NCI-H510A treated with DMSO at 0.1 percent for 48 hours (cell line): Measurements from ENCODE around the gene SLC38A2.
"Not testable (repeated sequence)": the region's sequence is repeated elsewhere in the genome, so short reads cannot be mapped to it uniquely, and the experiment has no call there.

ENCODE experiments used
- DNase-seq: peaks from one replicate; lab custom pipeline; 2025; lab: John Stamatoyannopoulos, UW

The SLC38A2 gene

DNA sequence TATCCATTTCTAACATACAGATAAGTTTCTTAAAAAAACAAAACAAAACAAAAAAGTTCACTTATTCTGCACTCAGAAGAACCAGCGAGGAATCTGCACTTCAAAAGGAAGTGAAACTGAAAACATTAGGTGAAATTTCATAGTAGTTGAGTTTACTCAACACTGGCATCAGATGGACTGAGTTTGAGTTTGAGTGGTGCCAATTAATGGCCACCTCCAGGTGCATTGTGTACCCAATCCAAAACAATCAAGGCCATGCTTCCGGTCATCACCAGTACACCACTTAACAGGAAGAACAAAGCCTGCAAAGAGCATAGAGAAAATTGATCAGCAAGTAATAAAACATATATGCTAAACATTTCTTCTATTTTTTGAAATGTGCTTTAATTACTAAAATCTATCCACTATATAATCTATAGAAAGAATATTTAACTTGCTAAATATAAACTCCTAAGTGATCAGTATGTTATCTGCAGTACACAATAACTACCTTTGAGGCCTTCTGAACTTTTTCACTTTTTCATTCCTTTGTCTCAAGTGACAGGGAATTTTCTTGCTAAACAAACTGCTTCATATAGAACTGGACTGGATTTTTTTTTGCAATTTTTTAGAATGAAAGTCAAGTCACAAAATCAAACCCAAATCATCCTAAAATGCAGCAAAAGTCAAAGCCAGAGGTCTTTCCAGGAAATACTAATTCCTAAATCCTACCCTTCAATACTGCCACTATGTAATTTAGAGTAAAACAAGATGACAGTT is 11.5 kb downstream of the SLC38A2 start:
- no peak for DNase-seq

DNA sequence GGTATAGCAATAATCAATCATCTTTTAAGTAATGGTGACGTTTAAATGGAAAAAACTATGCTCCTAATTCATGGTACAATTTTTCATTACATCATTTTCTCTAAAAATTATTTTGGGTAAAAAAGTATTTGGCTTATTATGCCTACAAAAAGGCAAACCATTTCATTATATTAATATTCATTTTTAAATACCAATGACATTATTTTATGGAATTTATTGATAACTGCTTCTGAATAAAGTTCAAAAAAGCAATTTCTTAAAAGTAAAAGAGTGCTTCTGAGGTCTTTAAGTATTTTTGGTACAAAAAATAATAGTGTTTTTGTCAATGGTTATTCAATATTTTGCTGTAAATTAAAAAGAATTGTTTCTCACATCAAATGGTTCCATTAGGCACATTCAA is 12.2 kb downstream of the SLC38A2 start:
- DNase-seq: no peak

DNA sequence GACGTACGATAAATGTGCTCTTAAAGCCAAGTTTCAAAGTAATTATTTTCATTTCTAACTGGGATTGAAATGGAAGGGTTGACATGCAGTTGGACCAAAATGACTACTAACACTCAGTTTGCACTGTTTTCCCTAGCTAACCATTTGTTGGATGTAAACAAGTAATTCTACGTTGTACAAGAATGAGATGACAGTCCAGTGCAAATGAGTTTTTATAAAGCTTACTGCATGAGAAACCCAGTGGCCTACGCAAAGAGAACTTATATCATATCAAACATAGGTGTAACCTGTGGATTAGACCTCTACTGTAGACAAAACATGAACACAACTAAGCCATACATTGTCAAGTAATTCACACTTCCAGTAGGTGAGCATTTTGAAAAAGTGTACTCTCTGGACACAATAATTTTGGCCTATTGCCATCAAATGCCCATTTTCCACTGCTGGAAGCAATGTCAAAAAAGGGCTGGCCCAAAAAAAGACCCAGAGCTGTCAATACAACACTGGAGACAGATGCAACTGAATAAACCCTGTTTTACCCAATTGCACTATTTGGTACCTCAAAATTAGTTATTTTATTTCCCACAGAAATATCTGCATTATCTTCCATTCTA is 12.8 kb downstream of the SLC38A2 start:
- no peak for DNase-seq

DNA sequence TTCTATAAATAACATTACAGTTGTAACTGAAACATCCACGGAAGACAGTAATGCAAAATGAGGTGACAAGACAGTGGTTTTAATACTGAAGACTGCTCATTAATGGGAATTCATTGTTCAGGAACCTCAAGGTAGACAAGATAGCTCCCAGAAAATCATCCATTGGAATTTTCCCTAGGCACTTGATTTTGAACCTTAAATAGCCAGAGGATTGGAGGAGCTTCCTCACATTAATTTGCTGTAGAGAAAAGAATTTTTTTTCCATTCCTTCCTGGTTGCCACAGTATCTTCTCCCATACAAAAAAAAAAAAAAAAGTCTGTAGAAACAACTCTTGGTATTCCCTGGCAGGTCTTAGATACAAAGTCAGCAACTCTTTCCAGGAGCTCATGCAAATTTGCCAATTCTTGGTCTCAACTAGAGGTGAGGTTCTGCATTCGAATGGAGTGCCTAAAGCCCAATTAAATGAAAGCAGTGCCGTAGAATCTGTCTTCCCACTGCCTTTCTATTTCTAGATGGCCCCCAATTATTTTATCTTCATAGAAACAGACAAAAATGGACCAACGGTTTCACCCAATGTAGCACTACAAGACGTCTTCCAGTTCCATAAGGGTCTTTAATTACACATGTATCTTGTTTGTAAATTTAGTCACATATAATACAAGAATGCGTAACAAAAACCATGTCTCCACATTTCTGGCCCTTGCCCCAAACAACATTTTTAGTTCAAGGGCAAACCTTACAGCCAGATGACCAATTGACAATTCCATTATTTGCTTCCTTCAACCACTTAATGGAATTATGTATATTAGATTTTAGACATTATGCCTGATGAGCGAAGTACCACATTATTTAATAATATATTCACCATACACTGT is 13.5 kb downstream of the SLC38A2 start:
- DNase-seq: no peak

DNA sequence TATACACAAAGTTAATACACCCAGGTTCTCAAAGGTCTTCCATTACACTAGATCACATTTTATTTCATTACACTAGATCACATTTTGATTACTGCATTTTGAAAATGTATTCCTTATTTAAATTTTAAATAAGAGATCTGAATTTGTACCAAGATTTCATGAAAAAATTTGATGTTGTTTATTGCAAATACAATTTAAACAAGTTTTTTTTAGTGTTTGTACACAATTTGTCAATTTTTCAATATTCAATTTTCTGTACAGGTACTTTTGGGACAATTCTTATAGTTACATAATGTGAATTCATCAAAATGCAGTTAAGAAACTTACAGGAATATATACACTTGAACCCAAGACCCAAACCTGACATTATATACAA is 14.3 kb downstream of the SLC38A2 start:
- DNase-seq: no peak

DNA sequence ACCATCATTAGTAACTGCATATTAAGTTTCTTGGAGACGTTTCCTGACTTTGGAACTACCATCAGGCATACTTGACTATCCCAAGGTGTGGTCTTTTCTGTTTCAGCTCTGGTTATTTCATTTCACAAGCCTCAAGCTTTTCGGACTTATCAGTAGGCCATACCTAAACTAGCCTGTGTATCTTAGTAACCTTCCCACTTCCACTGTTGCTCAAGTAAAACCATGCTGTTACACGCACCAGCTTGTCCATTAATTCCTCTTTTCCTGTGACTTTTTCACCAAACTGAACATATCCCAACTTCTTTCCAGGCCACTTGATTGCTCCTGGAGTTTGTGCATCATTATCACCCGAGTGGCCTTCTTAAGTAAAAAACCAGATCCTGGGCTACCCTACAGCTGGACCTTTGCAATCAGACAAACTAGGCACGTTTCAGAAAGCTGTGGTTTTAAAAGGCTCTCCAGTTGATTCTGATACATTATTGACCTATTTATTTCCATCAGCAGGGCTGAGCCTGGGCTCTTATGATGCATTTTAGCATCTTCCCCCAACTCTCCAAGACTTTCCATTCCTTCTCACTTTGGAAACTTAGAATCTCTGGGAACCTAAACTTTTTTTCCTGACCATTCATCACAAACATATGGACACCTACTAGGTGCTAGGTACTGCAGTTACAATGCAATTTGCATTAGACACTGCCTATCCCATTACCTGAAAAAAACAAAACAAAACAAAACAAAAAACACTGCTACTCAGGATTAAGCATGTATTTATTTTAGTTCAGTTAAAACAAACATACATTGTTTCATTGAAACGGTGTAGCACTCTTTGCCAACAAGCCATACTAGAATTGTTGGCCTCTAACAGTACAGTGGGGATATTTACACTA is 14.9 kb downstream of the SLC38A2 start:
- no peak for DNase-seq

DNA sequence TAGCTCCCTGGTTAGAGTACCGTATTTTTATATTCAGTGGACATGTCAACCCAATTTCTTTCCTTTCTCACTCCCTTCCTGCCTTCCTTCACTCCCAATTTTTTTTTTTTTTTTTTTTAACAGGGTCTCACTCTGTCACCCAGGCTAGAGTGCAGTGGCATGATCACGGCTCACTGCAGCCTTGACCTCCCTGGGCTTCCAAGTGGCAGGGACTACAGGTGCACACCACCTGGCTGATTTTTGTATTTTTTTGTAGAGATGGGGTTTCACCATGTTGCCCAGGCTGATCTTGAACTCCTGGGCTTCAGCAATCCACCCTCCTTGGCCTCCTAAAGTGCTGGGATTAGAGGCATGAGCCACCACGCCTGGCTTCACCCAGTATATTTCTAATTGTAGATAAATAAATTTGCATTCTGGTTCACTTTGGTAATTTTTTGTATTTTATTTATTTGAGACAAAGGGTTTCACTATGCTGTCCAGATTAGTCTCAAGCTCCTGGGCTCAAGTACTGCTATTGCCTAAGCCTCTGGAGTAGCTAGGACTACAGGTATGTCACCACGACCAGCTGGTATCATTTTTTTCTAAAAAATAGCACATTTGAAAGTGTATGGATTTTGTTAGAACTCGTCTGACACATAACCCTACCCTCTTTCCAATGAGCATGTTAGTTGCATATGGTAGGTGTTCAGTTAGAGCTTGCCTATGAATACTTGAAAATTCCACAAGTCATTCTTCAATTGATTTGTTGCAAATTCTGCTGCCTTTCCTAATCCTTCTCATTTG is 15.7 kb downstream of the SLC38A2 start:
- no peak for DNase-seq

DNA sequence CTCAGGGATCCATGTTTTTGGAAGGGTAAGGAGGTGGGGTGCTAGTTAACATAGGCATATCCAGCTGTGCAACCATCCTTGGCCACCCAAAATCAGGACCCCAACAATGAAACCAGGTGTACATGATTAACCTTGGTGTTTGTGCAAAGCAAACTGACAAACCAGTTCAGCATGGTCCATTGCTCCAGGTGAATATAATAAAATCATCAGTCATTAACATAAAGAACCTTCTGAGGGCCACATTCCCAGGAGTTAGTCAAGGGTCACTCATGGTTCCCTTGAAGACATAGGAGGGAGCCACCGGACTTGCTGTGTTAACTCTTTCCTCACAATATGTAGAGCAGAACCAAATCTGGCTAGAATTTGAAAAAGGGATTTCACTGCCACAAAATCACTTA is 17.8 kb downstream of the SLC38A2 start:
- DNase-seq: no peak

DNA sequence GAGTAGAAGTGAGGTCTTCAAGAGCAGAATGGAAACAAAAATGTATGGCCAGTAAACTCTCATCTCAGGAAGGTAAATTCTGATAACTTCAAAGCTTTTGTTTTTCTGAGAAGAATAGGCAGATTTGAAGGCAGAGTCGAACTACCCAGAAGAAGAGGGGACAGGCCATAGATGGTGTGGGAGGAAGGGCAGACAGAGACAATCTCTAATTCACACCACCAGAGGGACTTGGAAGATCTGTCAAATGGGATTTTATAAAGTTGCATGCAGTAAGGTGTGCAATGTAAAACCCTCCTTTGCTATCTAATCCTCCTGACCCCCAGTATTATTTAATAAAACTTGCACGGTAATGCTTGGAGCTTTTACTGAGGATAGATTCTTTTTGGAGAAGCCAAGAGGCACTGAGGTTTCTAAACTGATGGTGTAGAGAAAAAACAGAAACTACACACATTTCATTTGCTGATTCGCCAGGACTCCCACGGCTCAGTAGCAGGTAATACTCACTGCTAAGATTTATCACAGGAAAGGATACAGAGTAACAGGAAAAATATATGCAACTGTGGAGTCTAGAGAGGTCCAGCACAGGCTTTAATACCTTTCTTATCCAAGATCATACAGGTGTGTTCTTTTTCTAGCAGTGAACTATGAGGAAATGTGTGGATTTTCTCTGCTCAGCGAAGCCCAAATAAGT is 18.3 kb downstream of the SLC38A2 start:
- DNase-seq: no peak

DNA sequence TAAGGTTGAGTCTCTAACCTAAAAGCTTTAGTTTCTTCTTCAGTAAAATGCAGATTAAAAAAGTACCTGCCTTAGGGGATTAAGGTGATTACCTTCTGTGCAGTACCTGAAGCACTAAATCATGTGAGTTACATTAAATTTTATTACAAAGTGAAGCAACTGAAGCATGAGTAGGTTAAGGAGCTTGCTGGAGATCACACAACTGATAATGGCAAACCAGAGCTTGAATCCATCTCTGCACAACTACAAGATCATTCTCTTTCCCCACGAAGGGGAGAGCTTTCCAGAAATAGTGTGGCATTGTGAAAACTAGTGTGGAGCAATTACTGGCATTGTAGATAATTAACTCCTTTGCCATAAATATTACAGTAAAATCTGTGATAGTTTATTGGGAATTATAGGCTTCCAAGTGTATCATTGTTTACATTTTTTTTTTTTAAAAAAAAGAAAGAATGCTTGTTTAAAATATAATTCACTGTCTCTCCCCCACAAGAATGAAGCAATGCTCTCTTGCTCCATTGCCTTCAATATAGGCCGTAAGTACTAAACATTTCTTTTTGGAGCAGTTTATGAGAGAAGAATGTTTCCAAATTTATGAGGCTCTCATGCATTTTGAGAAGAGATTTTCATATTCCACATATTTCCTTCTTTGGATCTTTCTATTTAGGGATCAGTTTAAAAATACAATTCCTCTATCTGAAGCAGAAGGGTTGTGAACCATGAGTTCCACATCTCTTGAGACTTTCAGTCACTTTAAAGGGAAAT is 20.5 kb downstream of the SLC38A2 start:
- no peak for DNase-seq

DNA sequence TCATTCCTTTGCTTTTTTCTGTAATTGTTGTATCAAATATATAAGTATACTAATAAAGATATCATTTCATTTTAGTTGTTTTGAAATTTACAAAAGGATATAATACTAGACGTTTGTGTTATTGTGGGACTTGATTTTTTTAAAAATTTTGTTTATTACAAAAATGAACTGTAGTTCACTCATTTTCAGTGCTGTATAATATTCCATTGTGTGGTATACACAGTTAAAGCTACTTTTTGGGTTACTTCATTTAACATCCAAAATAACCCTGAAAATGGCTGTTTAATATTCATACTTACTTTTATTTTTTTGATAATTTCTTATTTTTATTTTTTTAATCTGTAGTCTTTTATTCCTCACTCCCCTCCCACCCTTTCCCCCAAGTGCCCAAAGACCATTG is 21.4 kb downstream of the SLC38A2 start:
- DNase-seq: no peak

DNA sequence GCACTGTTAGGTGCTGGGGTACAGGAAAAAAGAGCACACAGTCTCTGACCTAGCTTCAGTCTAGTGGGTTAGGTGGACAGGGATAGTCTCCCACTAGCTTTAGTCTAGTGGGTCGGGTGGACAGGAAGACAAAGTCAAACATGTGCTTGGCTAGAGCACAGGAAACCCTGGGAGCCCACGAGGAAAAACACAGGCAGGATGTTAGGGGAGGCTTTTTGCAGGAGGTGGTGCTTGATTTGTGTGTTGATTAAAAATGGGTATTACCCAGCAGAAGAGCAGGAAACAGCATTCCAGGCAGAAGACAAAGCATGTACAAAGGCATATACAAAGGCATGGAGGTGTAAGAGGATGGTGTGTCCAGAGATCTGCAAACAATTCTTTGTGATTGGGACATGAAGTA is 23.3 kb downstream of the SLC38A2 start:
- no peak for DNase-seq

DNA sequence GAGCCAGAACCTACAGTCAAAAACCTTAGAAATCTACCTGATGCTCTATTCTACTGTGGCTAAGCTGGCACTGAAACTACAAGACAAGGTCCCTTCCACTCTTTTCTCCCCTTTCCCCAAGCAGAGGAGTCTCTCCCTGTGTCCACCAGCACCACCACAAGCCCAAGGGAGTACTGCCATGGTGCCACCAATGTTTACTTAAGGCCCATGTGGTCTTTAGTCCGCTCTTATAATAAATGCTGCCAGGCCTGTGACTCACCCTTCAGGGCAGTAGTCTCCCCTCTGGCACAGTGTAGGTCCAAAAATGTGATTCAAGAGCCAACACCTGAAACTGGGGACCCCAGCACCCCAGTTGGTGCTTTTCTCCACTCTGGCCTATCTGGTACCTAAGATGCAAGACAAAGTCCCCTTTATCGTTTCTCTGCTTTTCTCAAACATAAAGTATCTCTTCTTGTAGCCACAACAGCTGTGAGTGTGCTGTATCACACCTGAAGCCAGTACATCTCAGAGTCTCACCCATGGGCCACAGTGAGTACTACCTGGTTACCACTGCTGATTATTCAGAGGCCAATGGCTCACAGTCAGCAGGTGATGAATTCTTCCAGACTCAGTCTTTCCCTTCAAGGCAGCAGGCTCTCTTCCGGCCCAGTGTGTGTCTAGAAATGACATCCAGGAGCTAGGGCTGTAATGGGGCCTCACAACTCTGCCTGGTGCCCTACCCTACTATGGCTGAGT is 29.3 kb downstream of the SLC38A2 start:
- no peak for DNase-seq

DNA sequence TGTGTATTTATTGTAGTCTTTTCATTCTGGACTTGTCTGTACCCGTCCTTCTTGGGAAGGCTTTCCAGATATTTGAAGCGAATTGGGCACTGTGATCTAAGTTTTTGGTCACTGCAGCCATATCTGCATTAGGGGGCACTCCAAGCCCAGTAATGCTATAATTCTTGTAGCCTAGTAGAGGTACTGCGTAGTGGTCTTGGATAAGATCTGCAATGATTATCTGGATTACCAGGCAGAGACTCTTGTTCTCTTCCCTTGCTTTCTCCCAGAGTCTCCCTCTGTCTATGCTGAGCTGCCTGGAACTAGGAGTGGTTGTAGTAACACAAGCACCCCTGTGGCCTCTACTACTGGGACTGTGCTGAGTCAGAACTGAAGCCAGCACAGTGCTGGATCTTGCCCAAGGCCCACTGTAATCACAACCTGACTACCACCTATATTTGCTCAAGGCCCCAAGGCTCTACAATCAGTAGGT is 30.0 kb downstream of the SLC38A2 start:
- no peak for DNase-seq

DNA sequence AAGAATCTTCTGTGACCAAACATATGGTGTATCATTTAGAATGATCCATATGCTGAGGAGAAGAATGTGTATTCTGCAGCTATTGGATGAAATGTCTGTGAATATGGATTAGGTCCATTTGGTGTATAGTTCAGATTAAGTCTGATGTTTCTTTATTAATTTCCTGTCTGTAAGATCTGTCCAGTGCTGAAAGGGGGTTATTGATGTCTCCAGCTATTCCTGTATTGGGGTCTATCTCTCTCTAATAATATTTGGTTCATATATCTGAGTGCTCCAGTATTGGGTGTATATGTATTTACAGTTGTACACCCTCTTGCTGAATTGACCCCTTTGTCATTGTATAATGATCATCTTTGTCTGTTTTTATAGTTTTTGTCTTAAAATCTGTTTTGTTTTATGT is 33.5 kb downstream of the SLC38A2 start:
- no peak for DNase-seq

DNA sequence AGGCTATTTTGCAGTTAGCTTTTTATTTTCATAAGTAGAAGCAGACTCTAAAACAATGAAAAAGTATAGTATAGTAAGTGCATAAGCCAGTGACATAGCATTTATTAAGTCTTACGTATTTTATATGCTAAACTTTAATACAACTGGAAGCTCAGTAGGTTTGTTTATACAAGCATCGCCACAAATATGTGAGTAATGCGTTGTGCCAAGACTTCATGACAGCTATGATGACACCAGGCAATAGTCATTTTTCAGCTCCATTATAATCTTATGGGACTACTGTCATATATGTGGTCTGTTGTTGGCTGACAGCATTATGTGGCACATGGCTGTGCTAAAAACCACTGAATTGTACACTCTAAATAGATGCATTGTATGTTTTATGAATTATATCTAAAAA is 40.3 kb downstream of the SLC38A2 start:
- no peak for DNase-seq

DNA sequence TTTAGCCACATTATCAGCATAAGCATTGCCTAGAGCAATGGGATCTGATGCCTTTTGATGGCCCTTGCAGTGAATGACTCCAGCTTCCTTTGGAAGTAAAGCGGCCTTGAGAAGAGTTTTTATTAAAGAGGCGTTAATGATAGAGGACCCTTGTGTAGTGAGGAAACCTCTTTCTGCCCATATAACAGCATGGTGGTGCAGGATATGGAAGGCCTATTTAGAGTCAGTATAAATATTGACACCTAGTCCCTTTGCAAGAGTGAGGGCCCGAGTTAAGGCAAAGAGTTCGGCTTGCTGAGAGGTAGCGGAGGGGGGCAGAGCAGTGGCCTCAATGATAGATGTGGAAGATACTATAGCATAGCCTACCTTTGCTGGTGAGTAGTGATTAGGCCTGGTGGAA is 47.5 kb downstream of the SLC38A2 start:
- not testable (repeated sequence) for DNase-seq

DNA sequence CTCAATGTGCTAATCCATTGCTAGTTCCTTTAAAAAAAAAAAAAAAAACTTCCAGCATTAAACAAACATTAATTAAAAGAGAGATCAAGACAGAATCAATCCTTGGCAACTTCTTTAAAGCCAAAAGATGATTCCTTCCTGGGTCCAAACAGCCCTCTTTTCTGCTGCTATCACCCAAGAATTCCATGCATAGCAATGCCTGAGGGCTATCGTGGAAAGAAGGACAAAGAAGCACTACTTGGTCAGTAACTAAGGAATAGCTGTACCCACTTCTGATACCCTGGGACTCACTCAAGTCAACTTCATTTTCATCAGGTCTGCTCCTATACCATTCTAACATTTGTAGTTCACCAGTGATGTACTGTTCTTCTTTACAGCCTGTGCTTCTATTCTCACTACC is 51.8 kb downstream of the SLC38A2 start:
- DNase-seq: no peak

DNA sequence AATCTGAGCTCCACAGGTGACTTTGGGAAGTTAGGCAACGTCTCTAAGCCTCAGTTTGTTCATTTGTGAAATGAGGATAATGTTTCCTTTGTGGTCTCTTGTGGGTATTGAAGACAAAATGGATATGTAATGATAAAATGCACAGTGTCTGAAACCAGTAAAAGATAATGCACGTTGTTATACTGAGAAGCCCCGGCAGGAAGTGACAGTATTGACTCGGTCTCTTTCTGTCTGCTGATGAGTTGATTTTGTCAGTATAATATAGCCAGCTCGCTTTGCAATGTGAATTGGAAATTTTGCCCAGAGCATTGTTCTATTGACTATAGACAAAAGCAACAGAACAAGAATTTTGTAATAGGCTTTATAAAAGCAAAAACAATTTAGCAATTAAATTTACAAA is 54.5 kb downstream of the SLC38A2 start:
- no peak for DNase-seq
